ENCODE results near the gene GUCY2C.

The GUCY2C gene

GRCh38 chr12:14573118-14573517 is 123.3 kb downstream of the GUCY2C start:
- CTCF ChIA-PET, result no interaction called here
- no peak for TF ChIP-seq NFRKB (IDR thresholded peaks at IDR 0.05)
- POLR2A ChIA-PET, result no interaction called here
- DNase-seq (ENCODE audit: extremely low spot score), result no peak

GRCh38 chr12:14572401-14572800 is 124.0 kb downstream of the GUCY2C start:
- CTCF ChIA-PET, result interaction anchor here (0.8 kb wide), 1 partner anchor 856 kb away, joined by 3 read pairs; no protein-coding TSS in a partner anchor
- POLR2A ChIA-PET, result no interaction called here

GRCh38 chr12:14571779-14572178 is 124.6 kb downstream of the GUCY2C start:
- ChIA-PET POLR2A (no interaction called here), CTCF (interaction anchor here (0.8 kb wide), 1 partner anchor 857 kb away, joined by 3 read pairs; no protein-coding TSS in a partner anchor)
- TF ChIP-seq BHLHE40 (IDR thresholded peaks at IDR 0.05; ENCODE audit: borderline replicate concordance) (no peak), CTBP1 (IDR thresholded peaks at IDR 0.05; ENCODE audit: borderline replicate concordance) (no peak), FOXM1 (IDR thresholded peaks at IDR 0.05; ENCODE audit: borderline replicate concordance) (no peak)
- DNase-seq (ENCODE audit: extremely low spot score), result no peak

More at GRCh38 chr12:14572401-14572800, 124.0 kb downstream of the GUCY2C start:
- TF ChIP-seq BHLHE40 (IDR thresholded peaks at IDR 0.05; ENCODE audit: borderline replicate concordance), result no peak
- DNase-seq (ENCODE audit: extremely low spot score), result no peak

GRCh38 chr12:14570231-14570630 is 126.2 kb downstream of the GUCY2C start:
- DNase-seq (ENCODE audit: extremely low spot score), result no peak
- CTCF ChIA-PET, result no interaction called here
- TF ChIP-seq FOXA1 (IDR thresholded peaks at IDR 0.05) (no peak), SUZ12 (IDR thresholded peaks at IDR 0.05) (no peak), BHLHE40 (IDR thresholded peaks at IDR 0.05; ENCODE audit: borderline replicate concordance) (no peak), ELF4 (IDR thresholded peaks at IDR 0.05) (no peak), FOXK2 (IDR thresholded peaks at IDR 0.05) (no peak), L3MBTL2 (conservative IDR thresholded peaks at IDR 0.05) (no peak), PKNOX1 (IDR thresholded peaks at IDR 0.05) (no peak), SP1 (IDR thresholded peaks at IDR 0.05) (no peak), FOXM1 (IDR thresholded peaks at IDR 0.05; ENCODE audit: borderline replicate concordance) (no peak), CTBP1 (IDR thresholded peaks at IDR 0.05; ENCODE audit: borderline replicate concordance) (no peak), NFRKB (IDR thresholded peaks at IDR 0.05) (no peak), LEF1 (IDR thresholded peaks at IDR 0.05; ENCODE audit: borderline replicate concordance) (no peak), ZNF384 (IDR thresholded peaks at IDR 0.05) (no peak), TARDBP (IDR thresholded peaks at IDR 0.05) (no peak), ARNT (IDR thresholded peaks at IDR 0.05) (no peak), HDGF (IDR thresholded peaks at IDR 0.05; ENCODE audit: borderline replicate concordance) (no peak)
- POLR2A ChIA-PET, result no interaction called here

GRCh38 chr12:14567351-14568162 is 128.8 kb downstream of the GUCY2C start, which contains the start of gene PLBD1:
Gene PLBD1 (minus strand): TSS chr12:14567883. CDS start chr12:14567696, 187 bp downstream.
- CTCF ChIA-PET, result no interaction called here

GRCh38 chr12:14564336-14564959 is 132.0 kb downstream of the GUCY2C start:
- POLR2A ChIA-PET, result no interaction called here
- no peak for DNase-seq (ENCODE audit: extremely low spot score)
- CTCF ChIA-PET, result interaction anchor here (0.6 kb wide), 1 partner anchor 260 kb away, joined by 6 read pairs; no protein-coding TSS in a partner anchor
- TF ChIP-seq L3MBTL2 (conservative IDR thresholded peaks at IDR 0.05), result no peak
- TF ChIP-seq FOXK2 (IDR thresholded peaks at IDR 0.05), result no peak
- TF ChIP-seq BHLHE40 (IDR thresholded peaks at IDR 0.05; ENCODE audit: borderline replicate concordance), result no peak
- TF ChIP-seq ELF4 (IDR thresholded peaks at IDR 0.05), result no peak
- no peak for TF ChIP-seq SUZ12 (IDR thresholded peaks at IDR 0.05)
- TF ChIP-seq PKNOX1 (IDR thresholded peaks at IDR 0.05), result no peak

More at GRCh38 chr12:14567351-14568162, 128.8 kb downstream of the GUCY2C start, which contains the start of gene PLBD1:
- DNase-seq (ENCODE audit: extremely low spot score), result no peak
- POLR2A ChIA-PET, result no interaction called here
- no peak for TF ChIP-seq ZNF384 (IDR thresholded peaks at IDR 0.05)
- no peak for TF ChIP-seq HDGF (IDR thresholded peaks at IDR 0.05; ENCODE audit: borderline replicate concordance)
- TF ChIP-seq PKNOX1 (IDR thresholded peaks at IDR 0.05), result no peak
- TF ChIP-seq LEF1 (IDR thresholded peaks at IDR 0.05; ENCODE audit: borderline replicate concordance), result no peak
- TF ChIP-seq L3MBTL2 (conservative IDR thresholded peaks at IDR 0.05), result no peak

- DNase-seq (ENCODE audit: extremely low spot score), result no peak
- TF ChIP-seq PKNOX1 (IDR thresholded peaks at IDR 0.05) (no peak), SP1 (IDR thresholded peaks at IDR 0.05) (no peak), FOXA1 (IDR thresholded peaks at IDR 0.05) (no peak), ARNT (IDR thresholded peaks at IDR 0.05) (no peak), CTBP1 (IDR thresholded peaks at IDR 0.05; ENCODE audit: borderline replicate concordance) (no peak), LEF1 (IDR thresholded peaks at IDR 0.05; ENCODE audit: borderline replicate concordance) (no peak), ELF4 (IDR thresholded peaks at IDR 0.05) (no peak), L3MBTL2 (conservative IDR thresholded peaks at IDR 0.05) (no peak), HDGF (IDR thresholded peaks at IDR 0.05; ENCODE audit: borderline replicate concordance) (no peak), BHLHE40 (IDR thresholded peaks at IDR 0.05; ENCODE audit: borderline replicate concordance) (no peak), NFRKB (IDR thresholded peaks at IDR 0.05) (no peak), TARDBP (IDR thresholded peaks at IDR 0.05) (no peak), SUZ12 (IDR thresholded peaks at IDR 0.05) (no peak), ZNF384 (IDR thresholded peaks at IDR 0.05) (no peak), FOXM1 (IDR thresholded peaks at IDR 0.05; ENCODE audit: borderline replicate concordance) (no peak)
- ChIA-PET CTCF (no interaction called here), POLR2A (no interaction called here)
Measured at GRCh38 chr12:14563046-14563445, 133.4 kb downstream of the GUCY2C start.

Measured in HEK293T (cell line).